Measurements from ENCODE around the gene CREB1. TPM values are rescaled to one million over a fixed set of nuclear protein-coding genes. Genes with fewer than 3 reads are reported as not detected.
"Not testable (repeated sequence)": the region's sequence is repeated elsewhere in the genome, so short reads cannot be mapped to it uniquely, and the experiment has no call there.

The CREB1 gene
- total RNA-seq, 1 donor from 2014 or later, result 97.0 TPM

DNA sequence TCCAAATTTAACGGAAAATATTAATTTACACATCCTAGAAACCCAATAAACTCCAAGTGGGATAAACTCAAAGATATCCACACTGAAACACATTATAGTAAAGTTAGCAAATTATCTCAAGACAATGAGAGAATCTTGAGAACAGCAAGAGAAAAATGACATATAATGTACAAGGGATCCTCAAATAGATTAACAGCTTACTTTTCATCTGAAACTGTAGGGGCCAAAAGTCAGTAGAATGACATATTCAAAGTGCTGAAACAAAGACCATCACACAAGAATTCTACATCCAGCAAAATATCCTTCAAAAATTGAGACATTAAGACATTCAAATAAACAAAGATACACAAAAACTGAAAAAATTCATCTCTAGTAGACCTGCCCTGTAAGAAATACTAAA is 114.1 kb downstream of the CREB1 start:
- Mint-ChIP-seq H3K27me3 (ENCODE audit: low read depth) (no peaks in the 10 kb centered on the region), H3K36me3 (no peaks in the 10 kb centered on the region), H3K4me1 (no peaks in the 10 kb centered on the region), H3K9me3 (peaks cover 24% of the 10 kb centered on the region), H3K4me3 (no peak overlapping the region), H3K27ac (no peak overlapping the region)
- no peak for DNase-seq (ENCODE audit: low spot score in 2 of 2, unreplicated experiment in 2 of 2)
- TF ChIP-seq, protein P1, sequence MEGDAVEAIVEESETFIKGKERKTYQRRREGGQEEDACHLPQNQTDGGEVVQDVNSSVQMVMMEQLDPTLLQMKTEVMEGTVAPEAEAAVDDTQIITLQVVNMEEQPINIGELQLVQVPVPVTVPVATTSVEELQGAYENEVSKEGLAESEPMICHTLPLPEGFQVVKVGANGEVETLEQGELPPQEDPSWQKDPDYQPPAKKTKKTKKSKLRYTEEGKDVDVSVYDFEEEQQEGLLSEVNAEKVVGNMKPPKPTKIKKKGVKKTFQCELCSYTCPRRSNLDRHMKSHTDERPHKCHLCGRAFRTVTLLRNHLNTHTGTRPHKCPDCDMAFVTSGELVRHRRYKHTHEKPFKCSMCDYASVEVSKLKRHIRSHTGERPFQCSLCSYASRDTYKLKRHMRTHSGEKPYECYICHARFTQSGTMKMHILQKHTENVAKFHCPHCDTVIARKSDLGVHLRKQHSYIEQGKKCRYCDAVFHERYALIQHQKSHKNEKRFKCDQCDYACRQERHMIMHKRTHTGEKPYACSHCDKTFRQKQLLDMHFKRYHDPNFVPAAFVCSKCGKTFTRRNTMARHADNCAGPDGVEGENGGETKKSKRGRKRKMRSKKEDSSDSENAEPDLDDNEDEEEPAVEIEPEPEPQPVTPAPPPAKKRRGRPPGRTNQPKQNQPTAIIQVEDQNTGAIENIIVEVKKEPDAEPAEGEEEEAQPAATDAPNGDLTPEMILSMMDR (IDR thresholded peaks at IDR 0.05; ENCODE audit: unreplicated experiment), result no peak

DNA sequence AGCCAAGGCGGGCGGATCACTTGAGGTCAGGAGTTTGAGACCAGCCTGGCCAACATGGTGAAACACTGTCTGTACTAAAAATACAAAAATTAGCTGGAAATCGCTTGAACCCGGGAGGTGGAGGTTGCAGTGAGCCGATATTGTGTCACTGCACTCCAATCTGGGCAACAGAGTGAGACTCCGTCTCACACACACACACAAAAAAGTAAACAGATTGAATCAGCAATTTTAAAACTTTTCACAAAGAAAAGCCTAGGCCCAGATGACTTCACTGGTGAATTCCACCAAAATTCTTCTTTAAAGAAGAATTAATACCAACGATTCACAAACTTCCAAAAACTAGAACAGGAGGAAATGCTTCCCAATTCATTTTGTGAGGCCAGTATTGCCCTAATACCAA is 116.8 kb downstream of the CREB1 start:
- DNase-seq (ENCODE audit: low spot score in 2 of 2, unreplicated experiment in 2 of 2); H3K36me3 Mint-ChIP-seq; H3K4me1 Mint-ChIP-seq; H3K4me3 Mint-ChIP-seq; H3K27me3 Mint-ChIP-seq (ENCODE audit: low read depth); H3K27ac Mint-ChIP-seq: not testable (repeated sequence)
- peaks cover 15% of the 10 kb centered on the region for H3K9me3 Mint-ChIP-seq

Other genes with a start within 250 kb of the CREB1 start
- 18.6 to 20.8 TPM (median 20.3 TPM) in 3 replicates for gene METTL21A, start 95.4 kb downstream of the CREB1 start, total RNA-seq
- gene CCNYL1, start 181.7 kb downstream of the CREB1 start, total RNA-seq, result 11.9 to 15.3 TPM (median 15.1 TPM) in 3 replicates
- gene FZD5, start 239.9 kb downstream of the CREB1 start, total RNA-seq, result 1.9 to 2.1 TPM (median 1.9 TPM) in 3 replicates

All from mesothelial cell of epicardium (in vitro differentiated cells).